Measurements from ENCODE around the gene CDT1.

The CDT1 gene

DNA sequence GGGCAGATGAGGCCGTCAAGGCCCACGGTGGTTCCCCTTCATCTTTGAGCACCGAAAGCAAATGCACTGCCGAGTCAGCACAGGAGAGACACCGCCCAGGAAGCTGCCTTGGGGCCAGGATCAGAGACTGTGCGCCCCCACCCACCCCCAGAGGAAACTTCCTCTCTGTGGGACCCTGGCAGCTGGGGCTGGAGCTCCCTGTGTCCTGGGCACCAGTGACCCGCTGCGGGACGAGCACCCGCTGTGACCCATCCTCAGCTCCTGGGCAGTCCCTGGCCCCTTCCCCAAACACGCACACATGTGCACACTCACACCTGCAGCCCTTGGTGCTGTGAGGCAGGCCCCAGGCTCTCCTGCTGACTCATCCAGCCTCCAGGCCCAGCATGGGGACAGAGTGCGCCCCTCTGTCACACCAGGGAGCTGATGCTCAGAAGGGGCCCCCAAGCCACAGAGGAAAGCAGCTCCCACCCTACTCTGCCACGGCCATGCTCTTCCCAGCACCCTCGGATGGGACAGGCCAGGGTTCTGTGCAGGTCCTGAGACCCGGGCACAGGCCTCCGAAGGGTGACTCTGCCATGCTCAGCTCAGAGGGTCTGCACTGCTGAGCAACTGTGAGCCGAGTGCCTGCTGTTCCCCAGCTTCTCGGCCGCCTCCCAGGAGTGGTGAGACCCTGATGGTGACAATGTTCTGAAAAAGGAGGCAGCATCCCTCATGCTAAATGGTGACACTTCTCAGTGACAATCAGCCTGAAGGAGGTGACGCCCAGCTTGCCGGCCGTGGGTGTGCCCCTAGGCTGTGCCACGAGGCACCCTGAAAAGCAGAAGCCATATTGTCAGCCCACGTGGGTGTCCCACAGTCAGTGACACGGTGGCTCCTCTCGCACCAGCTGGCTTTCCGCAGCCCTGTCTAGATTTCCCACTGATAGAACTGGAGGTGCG, 22.2 kb upstream of the CDT1 start:
- Histone ChIP-seq H4K91ac (ENCODE audit: low read depth, low read length, poor library complexity) (peak overlapping the region; percentile 85), H3K4ac (ENCODE audit: low read length) (peak overlapping the region; percentile 29), H3K36me3 (replicated peaks in 1 of 2; ENCODE audit: control insufficient read depth in 2 of 2, insufficient read depth in 2 of 2, low read length in 2 of 2) (no peaks in the 10 kb centered on the region), H3K27ac (replicated peaks; ENCODE audit: low read length) (no peak overlapping the region), H2AK5ac (ENCODE audit: low read depth, low read length) (peak overlapping the region; percentile 97), H4K8ac (ENCODE audit: low read depth, low read length) (no peak overlapping the region), H3K18ac (ENCODE audit: low read length) (peak overlapping the region; percentile 89), H3K9me3 (replicated peaks in 1 of 2; ENCODE audit: control insufficient read depth in 2 of 2, insufficient read depth in 1 of 2, low read depth in 1 of 2, low read length in 2 of 2) (no peaks in the 10 kb centered on the region), H3K9ac (ENCODE audit: low read depth, low read length, poor library complexity) (no peak overlapping the region), H3K14ac (ENCODE audit: low read length) (peak overlapping the region; percentile 75), H2BK12ac (ENCODE audit: low read length) (peak overlapping the region; percentile 81), H2AFZ (ENCODE audit: low read length) (no peak overlapping the region), H3K27me3 (ENCODE audit: control insufficient read depth in 3 of 3, insufficient read depth in 3 of 3, low read depth in 1 of 3, low read length in 3 of 3) (peaks cover 0 to 43% (median 18%) of the 10 kb centered on the region in 3 experiments), H2BK120ac (ENCODE audit: low read depth, low read length) (peak overlapping the region; percentile 81), H2BK15ac (ENCODE audit: low read length) (no peak overlapping the region), H3K4me2 (ENCODE audit: insufficient read depth, low read length, poor library complexity, severe bottlenecking) (no peak overlapping the region), H3K79me1 (ENCODE audit: low read depth, low read length) (peaks cover 6% of the 10 kb centered on the region), H3K4me3 (ENCODE audit: low read length in 2 of 2) (no peak overlapping the region), H2BK5ac (ENCODE audit: low read length) (no peak overlapping the region), H3K23ac (ENCODE audit: low read depth, low read length, poor library complexity) (peak overlapping the region; percentile 97), H3K4me1 (ENCODE audit: control insufficient read depth in 2 of 2, insufficient read depth in 1 of 2, low read depth in 1 of 2, low read length in 2 of 2) (peaks cover 19 to 22% of the 10 kb centered on the region in 2 donors)
- no peak for DNase-seq (ENCODE audit: low spot score)
- WGBS, 2 donors (ENCODE audit: extremely low coverage in 2 of 2, insufficient read length in 2 of 2, insufficient replicate concordance in 1 of 2), result no CpG with 5 or more reads among the region's 28 CpGs

DNA sequence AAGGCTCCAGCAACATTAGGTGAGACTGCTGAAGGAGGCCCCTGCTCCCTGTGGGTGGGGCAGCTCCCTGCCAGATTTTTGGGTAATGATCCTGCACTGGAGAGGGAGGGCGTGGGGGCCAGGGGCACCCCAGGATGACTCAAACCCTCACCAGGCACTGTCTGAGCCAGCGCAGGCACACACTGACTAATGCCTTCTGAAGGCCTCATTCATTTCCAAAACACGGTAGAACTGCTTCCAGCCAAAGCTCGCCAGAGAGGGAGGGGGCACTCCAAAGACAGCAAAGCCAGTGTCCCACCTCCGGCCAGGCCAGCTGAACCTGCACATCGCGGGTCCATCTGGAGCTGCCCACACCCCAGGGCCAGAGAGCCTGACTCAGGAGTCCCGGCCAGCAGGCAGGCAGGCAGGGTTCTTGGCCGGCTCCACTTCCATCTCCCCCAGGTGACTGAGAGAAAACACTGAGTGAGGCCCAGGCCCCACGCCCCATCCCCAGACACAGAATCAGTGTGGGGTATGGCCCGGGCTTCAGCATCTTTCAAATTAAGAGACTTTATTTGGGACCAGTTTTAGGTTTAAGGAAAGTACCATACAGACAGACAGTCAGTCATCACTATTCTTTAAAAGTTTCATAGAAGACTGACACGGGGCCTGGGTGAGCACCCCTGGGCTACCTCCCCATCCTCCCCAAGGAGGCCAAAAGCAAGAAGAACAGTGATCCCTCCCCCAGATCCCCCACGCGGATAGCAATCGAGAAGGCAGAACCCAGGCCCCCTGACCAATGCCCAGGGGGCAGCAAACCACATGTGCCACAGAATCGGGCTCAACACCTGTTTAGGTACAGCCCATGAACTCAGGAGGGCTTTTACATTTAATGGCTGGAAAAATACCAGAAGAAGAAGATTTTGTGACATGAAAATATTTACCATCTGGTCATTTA, 20.9 kb upstream of the CDT1 start:
- DNase-seq (ENCODE audit: low spot score), result no peak
- H2AFZ ChIP-seq (ENCODE audit: low read length), result no peak overlapping the region
- no peak overlapping the region for H4K91ac ChIP-seq (ENCODE audit: low read depth, low read length, poor library complexity)
- H3K23ac ChIP-seq (ENCODE audit: low read depth, low read length, poor library complexity), result no peak overlapping the region
- no peak overlapping the region for H3K27ac ChIP-seq (replicated peaks; ENCODE audit: low read length)
- H3K14ac ChIP-seq (ENCODE audit: low read length), result no peak overlapping the region
- H3K4me3 ChIP-seq (ENCODE audit: low read length in 2 of 2), result no peak overlapping the region
- H2BK5ac ChIP-seq (ENCODE audit: low read length), result no peak overlapping the region
- WGBS, 2 donors (ENCODE audit: extremely low coverage in 2 of 2, insufficient read length in 2 of 2, insufficient replicate concordance in 1 of 2), result no CpG with 5 or more reads among the region's 16 CpGs
- H2BK120ac ChIP-seq (ENCODE audit: low read depth, low read length), result no peak overlapping the region
- H2AK5ac ChIP-seq (ENCODE audit: low read depth, low read length), result peak overlapping the region; percentile 97
- H3K9me3 ChIP-seq (replicated peaks in 1 of 2; ENCODE audit: control insufficient read depth in 2 of 2, insufficient read depth in 1 of 2, low read depth in 1 of 2, low read length in 2 of 2), result no peaks in the 10 kb centered on the region
- peak overlapping the region; percentile 53 for H3K4ac ChIP-seq (ENCODE audit: low read length)
- H3K27me3 ChIP-seq (ENCODE audit: control insufficient read depth in 3 of 3, insufficient read depth in 3 of 3, low read depth in 1 of 3, low read length in 3 of 3), result peaks cover 0 to 47% (median 18%) of the 10 kb centered on the region in 3 experiments
- H3K18ac ChIP-seq (ENCODE audit: low read length), result no peak overlapping the region
- peak overlapping the region; percentile 91 for H2BK15ac ChIP-seq (ENCODE audit: low read length)
- H3K9ac ChIP-seq (ENCODE audit: low read depth, low read length, poor library complexity), result no peak overlapping the region
- H3K4me1 ChIP-seq (ENCODE audit: control insufficient read depth in 2 of 2, insufficient read depth in 1 of 2, low read depth in 1 of 2, low read length in 2 of 2), result peaks cover 17 to 18% of the 10 kb centered on the region in 2 donors
- H3K36me3 ChIP-seq (replicated peaks in 1 of 2; ENCODE audit: control insufficient read depth in 2 of 2, insufficient read depth in 2 of 2, low read length in 2 of 2), result no peaks in the 10 kb centered on the region
- H4K8ac ChIP-seq (ENCODE audit: low read depth, low read length), result no peak overlapping the region
- no peak overlapping the region for H2BK12ac ChIP-seq (ENCODE audit: low read length)
- H3K79me1 ChIP-seq (ENCODE audit: low read depth, low read length), result peaks cover 3% of the 10 kb centered on the region
- H3K4me2 ChIP-seq (ENCODE audit: insufficient read depth, low read length, poor library complexity, severe bottlenecking), result no peak overlapping the region

DNA sequence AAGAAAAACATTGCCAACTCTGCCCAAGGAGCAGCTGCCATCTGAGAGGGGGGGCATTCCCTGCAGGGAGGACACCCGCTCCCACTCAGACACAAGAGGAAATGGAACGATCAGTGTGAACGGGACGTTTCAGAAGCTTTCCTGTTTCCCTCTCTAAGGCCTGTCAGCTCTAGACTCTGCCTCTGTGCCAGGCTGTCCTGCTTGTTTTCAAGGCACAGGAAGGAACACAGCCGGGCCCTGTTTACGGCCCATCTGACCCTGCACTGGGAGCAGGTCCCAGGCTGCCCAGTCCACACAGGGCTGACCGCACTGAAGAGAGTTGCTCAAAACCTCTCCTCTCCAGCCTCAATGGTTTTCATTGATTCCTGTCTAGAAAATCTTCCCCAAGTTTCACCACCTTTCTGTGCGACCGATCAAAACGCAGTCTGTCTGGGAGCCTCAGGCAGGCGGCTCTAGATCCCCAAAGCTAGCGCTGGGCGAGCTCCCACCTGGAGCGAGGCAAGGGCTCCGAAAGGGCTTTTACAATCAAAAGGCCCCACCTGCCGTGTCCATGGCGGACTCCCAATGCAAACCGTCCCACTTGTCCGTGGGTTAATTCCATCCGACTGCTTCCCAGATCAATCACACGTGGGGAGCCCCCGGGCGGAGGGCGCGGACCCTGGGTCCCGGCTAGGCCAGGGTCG, 20.1 kb upstream of the CDT1 start:
- Histone ChIP-seq H3K9ac (ENCODE audit: low read depth, low read length, poor library complexity) (peak overlapping the region; percentile 50), H3K23ac (ENCODE audit: low read depth, low read length, poor library complexity) (peak overlapping the region; percentile 55), H3K36me3 (replicated peaks in 1 of 2; ENCODE audit: control insufficient read depth in 2 of 2, insufficient read depth in 2 of 2, low read length in 2 of 2) (no peaks in the 10 kb centered on the region), H3K27ac (replicated peaks; ENCODE audit: low read length) (no peak overlapping the region), H2AK5ac (ENCODE audit: low read depth, low read length) (peak overlapping the region; percentile 95), H3K27me3 (ENCODE audit: control insufficient read depth in 3 of 3, insufficient read depth in 3 of 3, low read depth in 1 of 3, low read length in 3 of 3) (peaks cover 0 to 46% (median 18%) of the 10 kb centered on the region in 3 experiments), H4K8ac (ENCODE audit: low read depth, low read length) (no peak overlapping the region), H3K4ac (ENCODE audit: low read length) (no peak overlapping the region), H2BK12ac (ENCODE audit: low read length) (peak overlapping the region; percentile 30), H3K14ac (ENCODE audit: low read length) (peak overlapping the region; percentile 31), H2BK5ac (ENCODE audit: low read length) (peak overlapping the region; percentile 82), H2AFZ (ENCODE audit: low read length) (peak overlapping the region; percentile 82), H4K91ac (ENCODE audit: low read depth, low read length, poor library complexity) (no peak overlapping the region), H3K18ac (ENCODE audit: low read length) (peak overlapping the region; percentile 74), H3K9me3 (replicated peaks in 1 of 2; ENCODE audit: control insufficient read depth in 2 of 2, insufficient read depth in 1 of 2, low read depth in 1 of 2, low read length in 2 of 2) (no peaks in the 10 kb centered on the region), H3K79me1 (ENCODE audit: low read depth, low read length) (peaks cover 3% of the 10 kb centered on the region), H2BK15ac (ENCODE audit: low read length) (peak overlapping the region; percentile 91), H2BK120ac (ENCODE audit: low read depth, low read length) (no peak overlapping the region), H3K4me3 (ENCODE audit: low read length in 2 of 2) (peak overlapping the region in 1 of 2 donors; percentile 45), H3K4me1 (ENCODE audit: control insufficient read depth in 2 of 2, insufficient read depth in 1 of 2, low read depth in 1 of 2, low read length in 2 of 2) (peaks cover 12% of the 10 kb centered on the region in 2 donors), H3K4me2 (ENCODE audit: insufficient read depth, low read length, poor library complexity, severe bottlenecking) (no peak overlapping the region)
- no CpG with 5 or more reads among the region's 27 CpGs for WGBS, 2 donors (ENCODE audit: extremely low coverage in 2 of 2, insufficient read length in 2 of 2, insufficient replicate concordance in 1 of 2)
- DNase-seq (ENCODE audit: low spot score), result no peak

Data from neuronal stem cell (in vitro differentiated cells).